A549 treated with AZD9567 at 1 μM for 4 hours (cell line): ENCODE data around the gene TRIM21. TPM values are rescaled to one million over a fixed set of nuclear protein-coding genes. Genes with fewer than 3 reads are reported as not detected.

ENCODE experiments used
- total RNA-seq: library from RNA; stranded (reverse); fragments of 200-300 nt; extraction: Qiagen RNA extraction; gene quantifications from 5 replicates; pipeline ENCODE4 v1.2.3, GENCODE V29; 2022; ENCODE audit not compliant: insufficient read depth

The TRIM21 gene
- 19.6 to 24.6 TPM (median 22.0 TPM) in 5 replicates for total RNA-seq

GRCh38 chr11:4393209-4393857, at the start of gene TRIM21:
TRIM21 (minus strand) TSS chr11:4393702; CDS start chr11:4390409, 3,293 bp downstream.

GRCh38 chr11:4368286-4368685, 25.2 kb downstream of the TRIM21 start, which contains the start of gene OR52B4:
OR52B4 (minus strand) TSS chr11:4368386; CDS start chr11:4368295, 91 bp downstream.

Other genes starting within 250 kb of the TRIM21 start
- not detected in 5 replicates for gene OR52B4, start 25.3 kb downstream of the TRIM21 start, total RNA-seq
- gene OR52K2, start 55.6 kb upstream of the TRIM21 start, total RNA-seq = not detected in 5 replicates
- gene OR52K1, start 88.9 kb upstream of the TRIM21 start, total RNA-seq = not detected in 5 replicates
- gene OR52M1, start 151.5 kb upstream of the TRIM21 start, total RNA-seq = not detected in 5 replicates
- gene OR52I2, start 188.0 kb upstream of the TRIM21 start, total RNA-seq = not detected in 5 replicates
- not detected in 5 replicates for gene OR52I1, start 200.3 kb upstream of the TRIM21 start, total RNA-seq
- 8.5 to 10.6 TPM (median 9.7 TPM) in 5 replicates for gene TRIM68, start 214.5 kb upstream of the TRIM21 start, total RNA-seq
- gene OR51D1, start 243.8 kb upstream of the TRIM21 start, total RNA-seq = not detected in 5 replicates